UCSD-AML1 (cell line): ENCODE results near the gene SH3BGR.

Experiments
- DNase-seq: peaks from one replicate; lab custom pipeline; 2025; ENCODE audit not compliant: unreplicated experiment; lab: John Stamatoyannopoulos, UW

The SH3BGR gene

GRCh38 chr21:39454949-39455668 is 3.3 kb downstream of the SH3BGR start:
- DNase-seq: no peak

- no peak for DNase-seq
Observed at GRCh38 chr21:39456665-39457064, 4.9 kb downstream of the SH3BGR start.

DNA sequence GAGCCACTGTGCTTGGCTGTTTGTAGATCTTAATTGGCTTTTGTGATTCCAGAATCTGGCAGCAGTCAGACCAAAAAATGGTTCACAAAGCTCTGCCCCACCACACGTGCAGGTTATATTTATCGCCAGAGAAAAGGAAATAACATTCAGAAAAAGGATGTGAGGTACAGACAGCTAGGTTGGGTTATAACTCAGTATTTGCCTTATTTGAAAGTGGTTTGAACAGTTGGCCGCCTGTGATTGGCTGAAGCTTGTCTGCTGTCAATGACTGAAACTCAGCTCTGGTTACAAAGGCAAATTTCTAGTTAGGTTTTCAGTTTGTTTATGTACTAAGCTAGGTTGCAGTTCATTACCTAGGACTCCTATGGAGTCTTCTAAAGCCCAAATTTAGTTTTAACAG is 9.6 kb downstream of the SH3BGR start:
- no peak for DNase-seq

DNA sequence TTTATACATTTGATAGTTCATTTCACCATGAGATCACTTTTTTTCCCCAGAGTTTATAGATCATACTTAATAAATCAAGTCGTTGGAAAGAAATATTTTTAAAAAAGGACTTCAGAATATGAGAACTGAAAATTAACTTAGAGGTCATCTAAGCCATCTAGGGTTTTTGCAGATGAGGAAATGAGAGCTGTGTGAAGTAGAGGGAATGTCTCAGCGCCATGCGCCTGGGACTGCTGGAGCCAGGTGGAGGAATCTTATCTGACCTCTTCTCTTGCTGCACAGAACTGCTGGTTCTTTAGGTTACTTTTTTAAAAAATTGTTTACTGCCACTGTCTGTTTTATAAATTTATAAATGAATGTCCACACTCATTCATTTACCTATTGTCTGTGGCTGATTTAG is 11.5 kb downstream of the SH3BGR start:
- DNase-seq: no peak

DNA sequence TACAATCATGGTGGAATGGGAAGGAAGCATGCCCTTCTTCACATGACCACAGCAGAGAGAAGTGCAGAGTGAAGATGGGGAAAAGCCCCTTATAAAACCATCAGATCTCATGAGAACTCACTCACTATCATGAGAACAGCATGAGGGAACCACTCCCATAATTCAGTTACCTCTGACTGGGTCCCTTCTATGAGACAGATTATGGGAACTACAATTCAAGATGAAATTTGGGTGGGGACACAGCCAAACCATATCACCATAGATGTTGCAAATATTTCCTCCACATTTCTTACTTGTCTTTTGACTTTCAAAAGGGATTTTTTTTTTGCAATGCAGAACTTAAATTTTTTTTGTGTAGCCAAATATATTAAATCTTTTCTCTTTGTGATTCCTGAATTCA is 14.8 kb downstream of the SH3BGR start:
- no peak for DNase-seq

- DNase-seq: no peak
Observed at GRCh38 chr21:39467746-39468145, 16.0 kb downstream of the SH3BGR start.

DNA sequence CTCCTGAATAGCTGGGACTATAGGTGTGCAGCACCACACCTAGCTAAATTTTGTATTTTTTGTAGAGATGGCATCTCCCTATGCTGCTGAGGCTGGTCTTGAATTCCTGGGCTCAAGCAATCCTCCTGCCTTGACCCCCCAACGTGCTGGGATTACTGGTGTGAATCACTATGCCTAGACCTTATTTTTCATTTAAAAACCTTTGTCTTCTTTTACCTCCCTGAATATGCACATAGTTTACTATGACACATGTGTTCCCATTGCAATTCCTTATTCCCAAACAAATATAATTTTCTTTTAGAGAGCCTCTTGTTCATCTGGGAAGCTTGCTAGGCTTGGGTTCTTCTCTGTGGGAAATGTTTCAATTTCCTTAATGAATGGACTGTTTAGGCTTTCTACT is 16.8 kb downstream of the SH3BGR start:
- DNase-seq: no peak

GRCh38 chr21:39471598-39471997 is 19.8 kb downstream of the SH3BGR start:
- DNase-seq: no peak

DNA sequence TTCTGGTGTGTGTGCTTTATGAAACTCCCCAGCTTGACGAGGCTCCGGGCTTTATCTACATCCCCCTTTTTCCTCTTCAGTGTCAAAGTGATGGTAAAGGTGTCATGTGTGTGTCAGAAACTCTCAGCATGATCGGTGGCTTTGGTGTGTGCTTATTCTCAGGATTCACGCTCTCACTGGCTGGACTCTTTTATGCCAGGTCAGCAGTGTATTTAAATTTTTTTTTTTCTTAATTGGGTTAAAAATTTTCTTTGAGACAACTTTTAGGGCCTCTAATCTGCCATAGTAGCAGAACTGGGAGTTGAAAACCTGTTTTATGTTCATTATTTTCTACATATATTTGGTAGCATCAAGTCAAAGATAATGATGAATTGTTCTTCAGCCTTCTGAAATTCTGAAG is 21.0 kb downstream of the SH3BGR start:
- DNase-seq: no peak

DNA sequence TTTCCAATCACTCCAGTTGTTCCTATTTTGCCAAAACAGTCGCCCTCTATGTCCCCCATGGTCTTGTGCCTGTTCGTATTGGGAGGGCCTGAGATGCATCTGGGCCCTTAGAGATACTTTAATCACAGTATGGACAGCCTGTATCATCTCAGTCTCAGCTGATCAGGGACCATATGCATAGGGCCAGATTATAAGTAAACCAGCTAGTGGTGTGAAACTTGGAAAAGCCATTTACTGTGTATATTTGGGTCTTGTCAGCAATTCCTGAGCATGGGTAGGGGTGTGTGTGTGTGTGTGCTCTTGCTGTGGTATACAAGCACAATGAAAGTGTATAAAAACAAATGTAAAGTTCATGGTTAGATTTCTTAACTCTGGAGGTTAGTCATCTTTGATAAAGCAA is 22.8 kb downstream of the SH3BGR start:
- DNase-seq: no peak

DNA sequence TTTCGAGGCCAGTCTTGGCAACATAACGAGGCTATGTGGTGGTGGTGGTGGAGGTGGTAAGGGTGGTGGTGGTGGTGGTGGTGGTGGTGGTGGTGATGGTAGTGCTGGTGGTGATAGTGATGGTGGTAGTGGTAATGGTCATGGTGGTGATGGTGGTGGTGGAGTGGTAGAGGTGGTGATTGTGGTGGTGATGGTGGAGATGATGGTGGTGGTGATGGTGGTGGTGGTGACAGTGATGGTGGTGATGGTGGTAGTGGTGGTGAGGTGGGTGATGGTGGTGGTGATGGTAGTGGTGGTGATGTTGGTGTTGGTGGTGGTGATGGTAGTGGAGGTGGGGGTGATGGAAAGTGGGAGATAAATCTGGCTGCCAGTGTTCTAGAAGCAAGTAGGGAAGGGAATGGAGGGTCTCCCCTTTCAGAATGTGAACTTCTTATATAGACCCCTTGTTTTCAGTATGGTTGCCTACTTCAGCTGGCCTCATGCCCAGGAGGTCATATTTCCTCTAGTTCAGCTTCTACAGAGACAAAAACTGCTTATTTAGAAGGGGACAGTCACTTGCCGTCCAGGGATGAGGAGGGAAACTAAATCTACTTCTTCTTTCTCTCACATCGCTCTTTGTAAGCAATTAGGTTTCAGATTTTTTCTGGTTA is 27.5 kb downstream of the SH3BGR start:
- DNase-seq: no peak

DNA sequence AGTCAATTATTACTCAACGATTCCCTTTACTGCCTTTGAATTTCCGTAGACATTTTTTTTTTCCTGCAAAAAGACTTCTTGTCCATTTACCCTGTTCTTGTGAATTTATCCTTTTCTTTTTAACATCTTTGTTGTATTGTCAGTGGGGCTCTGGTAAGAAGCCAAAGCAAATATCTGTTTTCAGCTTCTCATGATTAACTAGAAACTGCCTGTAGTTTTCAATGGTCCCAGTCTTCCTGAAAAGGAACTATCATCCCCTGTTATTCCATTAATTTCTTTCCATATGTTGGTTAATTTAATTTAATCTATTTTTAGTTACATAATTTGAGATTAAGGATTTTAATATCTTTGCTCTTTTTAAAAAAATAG is 28.0 kb downstream of the SH3BGR start:
- DNase-seq: no peak

- no peak for DNase-seq
Observed at GRCh38 chr21:39480271-39480670, 28.5 kb downstream of the SH3BGR start.

DNA sequence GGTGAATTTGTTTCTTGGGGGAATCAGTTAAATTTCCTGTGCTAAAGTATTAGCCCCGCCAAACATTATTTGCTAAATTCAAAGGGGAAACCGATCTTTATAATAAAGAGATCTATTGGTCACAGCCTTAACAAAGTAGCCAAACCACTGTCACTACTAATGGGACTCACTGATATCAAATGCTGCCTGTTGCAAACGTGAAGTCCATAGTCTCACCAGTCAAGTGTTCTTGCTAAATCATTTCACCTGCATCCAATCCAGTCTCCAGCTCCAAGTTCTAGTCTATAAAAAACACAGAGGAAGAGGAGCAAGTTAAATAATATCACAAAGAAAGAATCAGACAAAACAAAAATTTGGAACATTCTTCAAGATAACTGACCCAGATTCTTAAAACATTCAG is 30.1 kb downstream of the SH3BGR start:
- DNase-seq: no peak

DNA sequence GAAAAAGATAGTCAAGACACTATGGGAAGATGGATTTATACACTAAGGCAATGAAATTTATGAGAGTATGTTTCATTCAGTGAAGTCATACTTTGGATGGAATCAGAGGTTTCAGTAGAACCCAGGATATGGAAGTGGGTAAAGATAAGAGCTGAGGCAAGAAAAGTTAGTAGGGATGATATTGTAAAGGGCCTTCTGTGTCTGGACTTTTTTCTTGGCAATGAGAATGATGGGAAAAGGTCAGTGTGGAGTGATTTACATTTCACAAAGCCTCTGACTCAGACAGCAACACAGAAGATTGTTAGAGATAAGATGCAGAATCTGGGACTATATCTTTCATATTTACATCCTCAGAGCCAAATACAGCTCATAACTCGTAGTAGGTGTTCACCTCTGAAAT is 32.1 kb downstream of the SH3BGR start:
- no peak for DNase-seq

GRCh38 chr21:39484711-39485276 is 33.0 kb downstream of the SH3BGR start:
- DNase-seq: no peak

DNA sequence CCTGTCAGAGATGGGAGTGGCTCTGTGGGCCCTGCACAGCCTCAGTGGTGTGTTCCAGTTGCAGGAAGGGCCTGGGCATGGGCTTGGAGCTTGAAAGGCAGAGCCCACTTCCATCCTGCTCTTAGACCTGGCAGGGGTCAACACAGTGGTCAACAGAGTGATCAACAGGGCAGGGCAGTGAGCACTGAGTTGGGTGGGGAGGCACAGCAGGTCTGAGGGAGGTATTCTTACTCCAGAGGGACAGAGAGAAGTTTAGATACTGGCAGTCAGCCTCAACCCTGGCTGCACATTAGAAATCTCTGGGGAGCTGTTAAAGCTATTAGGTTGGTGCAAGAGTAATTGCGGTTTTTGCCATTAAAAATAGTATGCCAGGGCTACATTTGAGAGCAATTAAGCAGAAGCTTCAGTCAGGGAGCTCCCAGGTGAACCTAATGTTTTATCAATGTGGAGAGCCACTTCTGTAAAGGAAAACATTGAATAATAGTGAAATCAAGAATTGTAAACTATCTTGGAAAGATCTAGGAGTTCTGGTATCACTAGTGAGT is 37.7 kb downstream of the SH3BGR start:
- DNase-seq: no peak

DNA sequence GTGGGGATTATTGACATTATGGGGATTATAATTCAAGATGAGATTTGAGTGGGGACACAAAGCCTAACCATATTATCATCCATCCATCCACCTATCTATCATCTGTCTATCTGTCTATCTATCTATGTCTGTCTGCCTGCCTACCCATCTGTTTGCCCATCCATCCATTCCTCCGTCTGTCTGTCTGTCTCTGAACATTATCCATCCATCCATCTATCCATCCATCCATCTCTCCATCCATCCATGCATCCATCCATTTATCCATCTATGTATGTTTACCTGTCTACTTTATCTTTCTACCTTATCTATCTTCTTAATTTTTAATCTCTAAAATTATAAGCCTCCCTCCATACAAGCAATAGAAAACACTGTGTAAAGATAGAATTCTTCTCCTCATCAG is 47.4 kb downstream of the SH3BGR start:
- DNase-seq: no peak

- DNase-seq: no peak
Observed at GRCh38 chr21:39502631-39503030, 50.9 kb downstream of the SH3BGR start.

DNA sequence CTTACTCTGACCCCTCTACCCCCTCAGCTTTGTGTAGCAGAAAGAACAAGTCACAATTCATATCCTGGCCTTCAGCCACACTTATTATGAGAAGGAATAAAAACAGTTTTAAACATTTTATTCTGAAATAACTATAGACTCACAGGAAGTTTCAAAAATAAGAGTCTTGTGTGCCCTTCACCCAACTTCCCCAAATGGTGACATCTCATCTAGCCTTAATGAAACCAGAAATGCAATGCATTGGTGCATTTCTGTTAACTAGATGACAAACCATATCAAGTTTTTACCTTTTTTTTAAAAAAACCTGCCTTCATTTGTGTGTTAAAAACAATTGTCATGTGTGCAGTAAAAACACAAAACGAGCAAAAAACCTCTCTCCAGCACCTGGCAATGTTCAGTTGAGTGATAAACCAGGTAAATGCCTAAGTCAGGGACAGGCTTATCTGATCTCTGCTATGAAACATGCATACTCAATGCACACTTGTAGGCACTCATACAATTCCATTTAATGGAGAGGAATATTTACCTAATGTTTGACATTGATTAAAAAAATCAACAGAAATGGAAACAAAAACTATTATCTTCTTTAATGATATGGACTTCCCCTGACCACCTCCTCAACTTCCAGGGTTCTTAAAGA is 51.5 kb downstream of the SH3BGR start:
- DNase-seq: no peak

- no peak for DNase-seq
Observed at GRCh38 chr21:39504230-39504629, 52.5 kb downstream of the SH3BGR start.

GRCh38 chr21:39510240-39510639 is 58.5 kb downstream of the SH3BGR start:
- no peak for DNase-seq
